ENCODE results near the gene USP32. TPM values are rescaled to one million over a fixed set of nuclear protein-coding genes. Genes with fewer than 3 reads are reported as not detected.

USP32 gene
- total RNA-seq, 1 donor from 2014 or later, result 11.9 TPM

DNA sequence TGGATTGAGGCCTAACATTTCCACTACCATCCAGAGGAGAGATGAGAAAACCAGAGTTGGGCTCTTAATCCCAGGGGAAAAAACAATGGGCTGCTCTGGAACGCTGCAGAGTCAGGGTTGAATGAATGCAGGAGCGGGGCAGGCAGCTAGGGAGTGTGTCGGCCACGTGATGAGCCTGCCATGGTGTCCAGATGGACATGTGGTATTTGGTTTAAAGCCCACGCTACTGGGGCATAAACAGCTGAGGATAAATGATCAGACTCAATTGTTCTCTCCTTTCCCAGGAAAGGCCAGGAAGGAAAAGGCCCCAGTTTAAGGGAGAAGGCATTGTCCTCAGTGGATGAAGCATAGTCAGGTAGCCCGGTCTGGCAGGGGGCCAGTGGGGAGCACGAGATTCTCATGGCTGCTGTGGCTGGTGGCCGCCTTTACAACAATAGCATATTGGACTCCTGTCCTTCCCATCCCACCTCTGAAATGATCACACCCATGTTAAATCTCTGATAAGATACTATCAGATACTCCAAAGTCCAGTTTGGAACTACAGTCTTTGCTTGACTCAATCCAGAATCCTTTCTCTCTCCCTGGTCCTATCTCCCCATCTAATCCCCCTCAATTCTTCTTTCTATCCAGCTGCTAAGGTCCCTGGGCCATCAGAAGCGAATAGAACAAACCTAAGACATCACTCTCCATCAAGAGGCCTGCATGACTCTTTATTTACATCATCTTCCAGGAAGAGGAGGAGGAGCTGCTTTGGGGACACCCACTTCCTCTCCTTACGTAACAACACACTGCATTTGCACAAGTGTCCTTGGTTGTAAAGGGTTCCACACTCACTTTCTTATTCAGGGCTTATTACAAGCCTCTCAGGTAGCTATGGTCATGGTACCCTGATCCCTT, 221.8 kb downstream of the USP32 start:
- no peaks in the 10 kb centered on the region for H3K27me3 ChIP-seq
- TF ChIP-seq, protein P1, sequence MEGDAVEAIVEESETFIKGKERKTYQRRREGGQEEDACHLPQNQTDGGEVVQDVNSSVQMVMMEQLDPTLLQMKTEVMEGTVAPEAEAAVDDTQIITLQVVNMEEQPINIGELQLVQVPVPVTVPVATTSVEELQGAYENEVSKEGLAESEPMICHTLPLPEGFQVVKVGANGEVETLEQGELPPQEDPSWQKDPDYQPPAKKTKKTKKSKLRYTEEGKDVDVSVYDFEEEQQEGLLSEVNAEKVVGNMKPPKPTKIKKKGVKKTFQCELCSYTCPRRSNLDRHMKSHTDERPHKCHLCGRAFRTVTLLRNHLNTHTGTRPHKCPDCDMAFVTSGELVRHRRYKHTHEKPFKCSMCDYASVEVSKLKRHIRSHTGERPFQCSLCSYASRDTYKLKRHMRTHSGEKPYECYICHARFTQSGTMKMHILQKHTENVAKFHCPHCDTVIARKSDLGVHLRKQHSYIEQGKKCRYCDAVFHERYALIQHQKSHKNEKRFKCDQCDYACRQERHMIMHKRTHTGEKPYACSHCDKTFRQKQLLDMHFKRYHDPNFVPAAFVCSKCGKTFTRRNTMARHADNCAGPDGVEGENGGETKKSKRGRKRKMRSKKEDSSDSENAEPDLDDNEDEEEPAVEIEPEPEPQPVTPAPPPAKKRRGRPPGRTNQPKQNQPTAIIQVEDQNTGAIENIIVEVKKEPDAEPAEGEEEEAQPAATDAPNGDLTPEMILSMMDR (IDR thresholded peaks at IDR 0.05), result no peak
- intact Hi-C loops (cut with DNase I), result no loop called here
- H3K27ac ChIP-seq, result no peak overlapping the region
- no peaks in the 10 kb centered on the region for H3K9me3 ChIP-seq
- no peak for DNase-seq (ENCODE audit: low spot score in 2 of 2)
- H3K4me1 ChIP-seq, result no peaks in the 10 kb centered on the region
- no peak overlapping the region for H3K4me3 ChIP-seq
- H3K36me3 ChIP-seq, result no peaks in the 10 kb centered on the region

DNA sequence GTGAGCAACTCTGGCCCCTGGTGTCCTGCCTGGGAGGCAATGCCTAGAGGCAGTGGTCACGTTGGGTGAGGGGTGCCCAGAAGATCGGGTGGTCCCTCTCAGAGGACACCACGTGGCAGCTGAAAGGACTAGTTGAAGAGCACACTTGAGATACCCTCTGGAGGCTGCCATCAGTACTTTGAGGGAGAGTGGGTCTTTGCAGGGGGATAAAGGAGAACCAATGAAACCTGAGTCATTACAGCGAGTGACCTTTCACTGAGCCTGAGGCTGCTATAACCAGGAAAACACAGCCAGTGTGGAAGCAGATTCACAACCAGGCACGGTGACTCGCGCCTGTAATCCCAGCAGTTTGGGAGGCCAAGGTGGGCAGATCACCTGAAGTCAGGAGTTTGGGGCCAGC, 223.3 kb downstream of the USP32 start:
- Histone ChIP-seq H3K9me3 (no peaks in the 10 kb centered on the region), H3K4me3 (no peak overlapping the region), H3K4me1 (no peaks in the 10 kb centered on the region), H3K27ac (no peak overlapping the region), H3K27me3 (no peaks in the 10 kb centered on the region), H3K36me3 (no peaks in the 10 kb centered on the region)
- no peak for DNase-seq (ENCODE audit: low spot score in 2 of 2)
- TF ChIP-seq, protein P1 (IDR thresholded peaks at IDR 0.05), result no peak
- intact Hi-C loops (cut with DNase I), result no loop called here

DNA sequence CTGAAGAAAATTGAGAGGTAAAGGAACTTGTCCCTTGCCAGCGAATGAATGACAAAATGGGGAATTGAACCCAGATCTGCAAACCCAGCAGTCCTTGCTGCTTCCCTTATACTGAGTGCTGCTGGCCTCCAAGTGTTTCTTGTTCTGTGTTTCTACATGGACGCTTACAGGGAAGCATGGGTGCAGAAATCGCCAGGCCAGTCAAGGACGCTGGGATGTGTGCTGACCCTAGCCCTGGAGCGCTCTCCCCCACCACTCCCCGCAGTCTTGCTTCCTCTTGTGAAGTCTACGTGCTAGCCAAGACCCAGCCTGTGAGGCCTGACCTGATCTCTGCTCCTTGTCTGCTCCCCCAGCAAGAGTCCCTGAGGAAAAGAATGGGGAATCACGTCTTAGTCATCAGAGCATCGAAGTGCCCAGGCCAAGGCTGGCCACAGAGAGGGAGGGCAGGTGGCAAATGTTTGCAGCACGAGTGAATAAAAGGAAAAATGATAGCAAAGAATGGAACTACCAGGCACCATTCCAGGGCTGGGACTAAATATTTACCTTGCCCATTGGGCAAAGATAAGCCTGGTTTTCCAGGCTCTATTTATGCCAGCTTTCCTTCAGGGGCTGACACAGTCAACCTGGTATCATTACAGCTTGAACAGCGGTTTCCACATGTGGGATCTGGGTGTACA, 224.7 kb downstream of the USP32 start:
- no peaks in the 10 kb centered on the region for H3K36me3 ChIP-seq
- intact Hi-C loops (cut with DNase I), result no loop called here
- H3K4me1 ChIP-seq, result no peaks in the 10 kb centered on the region
- TF ChIP-seq, protein P1 (IDR thresholded peaks at IDR 0.05), result no peak
- no peaks in the 10 kb centered on the region for H3K9me3 ChIP-seq
- peak in 1 of 2 donors; percentile 62 for DNase-seq (ENCODE audit: low spot score in 2 of 2)
- no peaks in the 10 kb centered on the region for H3K27me3 ChIP-seq
- no peak overlapping the region for H3K4me3 ChIP-seq
- no peak overlapping the region for H3K27ac ChIP-seq

DNA sequence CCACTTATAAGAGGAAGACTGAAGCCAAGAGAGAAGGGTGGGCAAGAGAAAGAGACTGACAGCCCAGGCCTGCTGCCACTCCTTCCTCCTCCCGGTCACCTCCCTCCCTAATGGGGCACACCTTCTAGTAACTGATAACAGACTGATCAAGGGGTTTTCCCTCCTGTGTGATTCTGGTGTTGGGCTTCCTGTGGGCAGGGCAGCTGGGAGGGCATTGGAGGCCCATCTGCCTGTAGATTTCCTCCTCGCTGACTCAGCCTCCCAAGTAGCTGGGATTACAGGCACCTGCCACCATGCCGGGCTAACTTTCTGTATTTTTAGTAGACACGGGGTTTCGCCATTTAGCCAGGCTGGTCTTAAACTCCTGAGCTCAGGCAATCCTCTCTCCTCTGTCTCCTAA, 226.0 kb downstream of the USP32 start:
- Histone ChIP-seq H3K4me1 (no peaks in the 10 kb centered on the region), H3K9me3 (no peaks in the 10 kb centered on the region), H3K27me3 (no peaks in the 10 kb centered on the region), H3K4me3 (no peak overlapping the region), H3K27ac (no peak overlapping the region), H3K36me3 (no peaks in the 10 kb centered on the region)
- TF ChIP-seq, protein P1 (IDR thresholded peaks at IDR 0.05), result no peak
- intact Hi-C loops (cut with DNase I), result no loop called here
- DNase-seq (ENCODE audit: low spot score in 2 of 2), result peak in 1 of 2 donors; percentile 18

DNA sequence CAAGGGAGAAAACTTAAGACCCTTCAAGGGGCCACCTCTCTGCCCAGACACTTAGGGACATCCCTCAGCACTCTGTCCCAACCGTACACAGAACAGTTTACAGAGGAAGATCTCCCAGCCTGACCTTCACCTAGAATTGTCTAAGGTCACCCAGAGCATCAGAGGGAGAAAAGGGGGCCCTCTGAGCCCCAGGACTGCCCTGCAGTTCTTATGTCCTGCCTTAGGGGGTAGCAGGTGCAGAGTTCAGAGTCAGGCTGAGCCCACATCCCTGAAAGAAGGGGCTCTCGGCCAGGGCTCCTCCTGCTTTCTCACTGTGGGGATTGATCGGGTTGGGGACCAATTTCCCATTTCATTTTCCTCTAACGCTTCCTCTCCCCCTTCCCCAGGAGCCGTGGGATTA, 226.7 kb downstream of the USP32 start:
- Histone ChIP-seq H3K4me3 (no peak overlapping the region), H3K4me1 (no peaks in the 10 kb centered on the region), H3K36me3 (no peaks in the 10 kb centered on the region), H3K27me3 (no peaks in the 10 kb centered on the region), H3K27ac (no peak overlapping the region), H3K9me3 (no peaks in the 10 kb centered on the region)
- peak in 1 of 2 donors; percentile 22 for DNase-seq (ENCODE audit: low spot score in 2 of 2)
- intact Hi-C loops (cut with DNase I), result no loop called here
- TF ChIP-seq, protein P1 (IDR thresholded peaks at IDR 0.05), result no peak

Measured in ascending aorta (tissue), 2 donors.